GM18505 (cell line): ENCODE measurements around the gene IER2.

Experiments used
- ATAC-seq: cut with Tn5 transposase; IDR thresholded peaks from one replicate; pipeline ENCODE4 v1.9.1; 2021; ENCODE audit not compliant: unreplicated experiment
- POLR2A ChIP-seq: IDR thresholded peaks from 4 replicates; pipeline ENCODE4 v1.6.1; 2011; ENCODE audit warnings: borderline replicate concordance; ENCODE audit not compliant: insufficient read depth, insufficient read length; ENCODE audit errors: extremely low read depth

IER2 gene

GRCh38 chr19:13150187-13150930, at the start of gene IER2, which contains the start of gene STX10:
IER2 (plus strand) TSS chr19:13150411; CDS start chr19:13153187, 2,776 bp downstream.
STX10 (minus strand) TSS chr19:13150375; CDS start chr19:13150173, 202 bp downstream.
- peak; percentile 47 for TF ChIP-seq POLR2A
- ATAC-seq = peak; percentile 20

GRCh38 chr19:13100841-13101589, 49.2 kb upstream of the IER2 start:
- TF ChIP-seq POLR2A = no peak
- no peak for ATAC-seq

- no peak for ATAC-seq
- no peak for TF ChIP-seq POLR2A
Measured at GRCh38 chr19:13101590-13102415, 48.4 kb upstream of the IER2 start.

GRCh38 chr19:13102416-13102665, 47.9 kb upstream of the IER2 start:
- TF ChIP-seq POLR2A = no peak
- peak; percentile 1 for ATAC-seq

- peak; percentile 32 for ATAC-seq
- peak; percentile 68 for TF ChIP-seq POLR2A
Measured at GRCh38 chr19:13102666-13103580, 47.3 kb upstream of the IER2 start, which contains the start of gene LYL1. LYL1 (minus strand) TSS chr19:13102858; CDS start chr19:13101171, 1,687 bp downstream.

- TF ChIP-seq POLR2A = no peak
- ATAC-seq = no peak
Measured at GRCh38 chr19:13103581-13104359, 46.4 kb upstream of the IER2 start.

GRCh38 chr19:13104360-13104847, 45.8 kb upstream of the IER2 start:
- peak; percentile 31 for TF ChIP-seq POLR2A
- peak; percentile 35 for ATAC-seq

- peak; percentile 50 for TF ChIP-seq POLR2A
- ATAC-seq = no peak
Measured at GRCh38 chr19:13104848-13105711, 45.1 kb upstream of the IER2 start.

- ATAC-seq = no peak
Measured at GRCh38 chr19:13109361-13110098, 40.7 kb upstream of the IER2 start.

GRCh38 chr19:13110099-13110610, 40.1 kb upstream of the IER2 start:
- no peak for ATAC-seq
- TF ChIP-seq POLR2A = no peak

More at GRCh38 chr19:13109361-13110098, 40.7 kb upstream of the IER2 start:
- no peak for TF ChIP-seq POLR2A
